CD4-positive, alpha-beta T cell (primary cell): ENCODE measurements around the gene LCNL1. TPM values are rescaled to one million over a fixed set of nuclear protein-coding genes. Genes with fewer than 3 reads are reported as not detected.

Source experiments
- ATAC-seq: fragments of 200-7000 bp; cut with Tn5 transposase; one replicate; pipeline ENCODE4 v1.10.0; 2022; ENCODE audit warnings: mild to moderate bottlenecking; ENCODE audit not compliant: poor library complexity
- CTCF ChIA-PET: fragments of 350-600 bp; sonication (Branson Sonifier 250); formaldehyde crosslinking; loops from one replicate; lab custom pipeline; 2021; ENCODE audit warnings: antibody characterized with exemption, inconsistent platforms; lab: Charles Lee
- POLR2A ChIA-PET: fragments of 350-600 bp; sonication (Branson Sonifier 250); formaldehyde crosslinking; loops from one replicate; lab custom pipeline; 2021; ENCODE audit warnings: antibody characterized with exemption, inconsistent platforms; lab: Charles Lee
- DNase-seq, 14 experiments: peaks; one replicate each; pipeline ENCODE4 v3.0.0-alpha.2; 2013 to 2020; ENCODE audit warnings: mixed read lengths in 2 of 14
- H3K27ac ChIP-seq, 2 donors: one replicate each; pipeline versions ENCODE4 v1.5.1 to v1.7.0; 2013; ENCODE audit warnings: low read length in 2 of 2, low read depth in 1 of 2, mild to moderate bottlenecking in 1 of 2
- H3K27me3 ChIP-seq, 2 experiments: 1 replicate in 1 of 2; 2 replicates in 1 of 2; pipeline versions ENCODE4 v1.6.1 to v1.7.0; 2013; ENCODE audit warnings: low read length in 2 of 2, control low read depth in 1 of 2, mild to moderate bottlenecking in 1 of 2, moderate library complexity in 1 of 2; ENCODE audit not compliant: insufficient read depth in 2 of 2, control insufficient read depth in 1 of 2
- H3K36me3 ChIP-seq: one replicate; pipeline ENCODE4 v1.6.1; 2013; ENCODE audit warnings: low read length, control low read depth; ENCODE audit not compliant: insufficient read depth
- H3K4me1 ChIP-seq: one replicate; pipeline ENCODE4 v1.6.1; 2013; ENCODE audit warnings: low read length, control low read depth; ENCODE audit not compliant: insufficient read depth
- H3K4me3 ChIP-seq: one replicate; pipeline ENCODE4 v1.5.1; 2013; ENCODE audit warnings: mild to moderate bottlenecking, low read length, moderate library complexity
- H3K9me3 ChIP-seq, 2 experiments: 1 replicate in 1 of 2; 2 replicates in 1 of 2; pipeline versions ENCODE4 v1.6.1 to v1.7.0; 2013; ENCODE audit warnings: low read length in 2 of 2, mild to moderate bottlenecking in 2 of 2, control low read depth in 1 of 2, moderate library complexity in 1 of 2; ENCODE audit not compliant: control insufficient read depth in 1 of 2, insufficient read depth in 1 of 2
- H3K27ac Mint-ChIP-seq: one replicate; pipeline ENCODE4 v1.8.0; 2020; ENCODE audit warnings: mixed read lengths
- H3K27me3 Mint-ChIP-seq: one replicate; pipeline ENCODE4 v1.8.0; 2021; ENCODE audit warnings: mixed read lengths
- H3K36me3 Mint-ChIP-seq: one replicate; pipeline ENCODE4 v1.8.0; 2021; ENCODE audit warnings: low read depth, mixed read lengths
- H3K4me1 Mint-ChIP-seq: one replicate; pipeline ENCODE4 v1.8.0; 2021; ENCODE audit warnings: low read depth, mixed read lengths
- H3K4me3 Mint-ChIP-seq: one replicate; pipeline ENCODE4 v1.8.0; 2020; ENCODE audit warnings: mild to moderate bottlenecking, mixed read lengths
- H3K9me3 Mint-ChIP-seq: one replicate; pipeline ENCODE4 v1.8.0; 2020; ENCODE audit warnings: mixed read lengths
- intact Hi-C, 2 experiments: fragments of 100-400 bp; cut with DNase I in 1 of 2; cut with micrococcal nuclease in 1 of 2; formaldehyde crosslinking; loops; one replicate each; pipeline versions ENCODE4 v1.15.1 to v1.9.0; 2023 to 2025; cut with DNase I, micrococcal nuclease
- total RNA-seq, 174 experiments: library from RNA in 2 of 174; stranded (reverse) in 2 of 174; gene quantifications; one replicate each; pipeline ENCODE4 v1.2.3 and lab custom pipeline; 2021 to 2026
- TF ChIP-seq, protein P1 (sequence below): fragments of 200-600 bp; IDR thresholded peaks from one replicate; pipeline ENCODE4 v1.8.0; 2022; ENCODE audit warnings: antibody characterized with exemption, mild to moderate bottlenecking

LCNL1 gene
- total RNA-seq, 2 experiments from 2014 or later: 0.93 to 1.0 TPM

DNA sequence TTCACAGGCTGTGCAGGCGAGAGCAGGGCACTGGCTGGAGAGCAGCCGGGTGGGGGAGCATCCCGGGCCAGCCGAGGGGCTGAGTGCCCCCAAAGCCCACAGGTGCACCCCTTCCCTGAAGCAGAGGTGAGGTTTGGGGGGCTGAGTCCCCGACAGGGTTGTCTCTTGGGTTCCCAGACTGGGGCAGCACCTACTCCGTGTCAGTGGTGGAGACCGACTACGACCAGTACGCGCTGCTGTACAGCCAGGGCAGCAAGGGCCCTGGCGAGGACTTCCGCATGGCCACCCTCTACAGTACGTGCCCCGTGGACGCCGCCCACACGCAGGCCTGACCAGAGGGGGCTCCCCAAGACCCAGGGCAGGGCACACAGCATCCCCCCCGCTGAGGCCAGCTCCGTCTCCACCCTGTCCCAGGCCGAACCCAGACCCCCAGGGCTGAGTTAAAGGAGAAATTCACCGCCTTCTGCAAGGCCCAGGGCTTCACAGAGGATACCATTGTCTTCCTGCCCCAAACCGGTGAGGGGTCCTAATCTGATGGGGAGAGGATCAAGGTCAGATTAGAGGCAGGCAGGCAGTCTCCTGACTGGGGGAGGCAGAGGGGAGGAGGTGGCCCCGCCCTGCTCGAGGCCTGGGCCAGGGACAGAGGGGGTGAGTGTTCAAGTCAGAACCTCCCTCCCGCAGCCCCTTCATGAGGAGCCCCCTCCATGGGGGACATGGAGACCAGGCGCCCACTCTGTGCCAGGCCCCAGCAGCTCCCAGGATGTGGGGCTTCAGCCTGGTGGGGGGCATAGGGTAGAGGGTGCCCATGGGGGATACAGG, 2.8 kb upstream of the LCNL1 start:
- ChIA-PET POLR2A (no interaction called here), CTCF (no interaction called here)
- TF ChIP-seq, protein P1, sequence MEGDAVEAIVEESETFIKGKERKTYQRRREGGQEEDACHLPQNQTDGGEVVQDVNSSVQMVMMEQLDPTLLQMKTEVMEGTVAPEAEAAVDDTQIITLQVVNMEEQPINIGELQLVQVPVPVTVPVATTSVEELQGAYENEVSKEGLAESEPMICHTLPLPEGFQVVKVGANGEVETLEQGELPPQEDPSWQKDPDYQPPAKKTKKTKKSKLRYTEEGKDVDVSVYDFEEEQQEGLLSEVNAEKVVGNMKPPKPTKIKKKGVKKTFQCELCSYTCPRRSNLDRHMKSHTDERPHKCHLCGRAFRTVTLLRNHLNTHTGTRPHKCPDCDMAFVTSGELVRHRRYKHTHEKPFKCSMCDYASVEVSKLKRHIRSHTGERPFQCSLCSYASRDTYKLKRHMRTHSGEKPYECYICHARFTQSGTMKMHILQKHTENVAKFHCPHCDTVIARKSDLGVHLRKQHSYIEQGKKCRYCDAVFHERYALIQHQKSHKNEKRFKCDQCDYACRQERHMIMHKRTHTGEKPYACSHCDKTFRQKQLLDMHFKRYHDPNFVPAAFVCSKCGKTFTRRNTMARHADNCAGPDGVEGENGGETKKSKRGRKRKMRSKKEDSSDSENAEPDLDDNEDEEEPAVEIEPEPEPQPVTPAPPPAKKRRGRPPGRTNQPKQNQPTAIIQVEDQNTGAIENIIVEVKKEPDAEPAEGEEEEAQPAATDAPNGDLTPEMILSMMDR: no peak
- no peak overlapping the region for H3K27ac Mint-ChIP-seq
- no peak for ATAC-seq
- H3K9me3 ChIP-seq: peaks cover 0 to 17% of the 10 kb centered on the region in 2 experiments
- peaks cover 16 to 22% of the 10 kb centered on the region in 2 experiments for H3K27me3 ChIP-seq
- peaks cover 22% of the 10 kb centered on the region for H3K27me3 Mint-ChIP-seq
- H3K36me3 Mint-ChIP-seq: no peaks in the 10 kb centered on the region
- H3K27ac ChIP-seq: no peak overlapping the region
- no peak overlapping the region for H3K4me3 Mint-ChIP-seq
- no peak for DNase-seq
- H3K36me3 ChIP-seq: no peaks in the 10 kb centered on the region
- peaks cover 22% of the 10 kb centered on the region for H3K4me1 Mint-ChIP-seq
- H3K4me1 ChIP-seq: peaks cover 45% of the 10 kb centered on the region
- H3K4me3 ChIP-seq: no peak overlapping the region
- intact Hi-C loops: loop anchor here in 1 of 2 experiments (2.0 kb wide), 1 partner anchor 13 kb away; the partner anchor contains the start of gene PAXX
- H3K9me3 Mint-ChIP-seq: no peaks in the 10 kb centered on the region

DNA sequence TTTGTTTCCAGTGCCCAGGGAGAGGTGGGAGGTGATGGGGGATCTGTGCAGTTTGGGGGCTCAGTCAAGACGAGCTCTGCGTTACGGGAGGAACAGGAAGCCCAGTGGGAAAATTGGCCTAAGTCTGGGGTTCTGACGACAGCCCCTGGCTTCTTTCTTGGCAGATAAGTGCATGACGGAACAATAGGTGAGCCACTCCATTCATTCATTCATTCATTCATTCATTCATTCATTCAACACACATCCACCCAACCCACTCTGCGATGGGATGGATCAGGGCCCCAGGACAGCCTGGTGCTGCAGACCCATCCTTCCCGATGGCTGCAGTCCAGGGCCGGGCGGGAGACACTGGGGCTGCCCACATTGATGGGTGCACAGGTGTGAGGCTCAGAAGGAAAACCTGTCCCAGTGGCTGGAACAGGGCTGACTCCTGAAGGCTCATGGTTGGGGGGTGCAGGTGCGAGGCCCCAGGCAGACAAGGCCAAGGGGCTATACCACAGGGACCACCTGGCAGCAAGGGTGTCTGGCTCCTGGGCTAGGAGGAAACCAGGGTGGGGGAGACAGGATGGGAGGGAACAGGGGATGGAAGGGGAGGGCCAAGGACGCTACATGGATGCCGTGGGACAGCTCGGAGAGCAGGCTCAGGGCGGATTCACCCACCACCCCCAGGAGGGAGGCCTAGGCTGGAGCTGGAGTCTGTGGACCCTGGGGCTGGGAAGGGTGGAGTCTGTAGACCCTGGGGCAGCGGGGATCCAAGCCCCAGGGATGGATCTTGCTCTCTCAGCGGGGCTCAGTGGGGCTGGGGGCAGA, 1.9 kb upstream of the LCNL1 start:
- peaks cover 44% of the 10 kb centered on the region for H3K4me1 ChIP-seq
- H3K27ac ChIP-seq: no peak overlapping the region
- peaks cover 13% of the 10 kb centered on the region for H3K4me1 Mint-ChIP-seq
- peaks cover 0 to 19% of the 10 kb centered on the region in 2 experiments for H3K9me3 ChIP-seq
- ATAC-seq (no peak), DNase-seq (no peak)
- peaks cover 20 to 30% of the 10 kb centered on the region in 2 experiments for H3K27me3 ChIP-seq
- H3K27ac Mint-ChIP-seq: no peak overlapping the region
- intact Hi-C loops: no loop called here
- H3K36me3 Mint-ChIP-seq: no peaks in the 10 kb centered on the region
- H3K9me3 Mint-ChIP-seq: no peaks in the 10 kb centered on the region
- ChIA-PET POLR2A (no interaction called here), CTCF (no interaction called here)
- peaks cover 22% of the 10 kb centered on the region for H3K27me3 Mint-ChIP-seq
- H3K36me3 ChIP-seq: no peaks in the 10 kb centered on the region
- TF ChIP-seq, protein P1: no peak
- H3K4me3 ChIP-seq: no peak overlapping the region
- H3K4me3 Mint-ChIP-seq: no peak overlapping the region

- H3K9me3 Mint-ChIP-seq: no peaks in the 10 kb centered on the region
- H3K27ac ChIP-seq: no peak overlapping the region
- peaks cover 20 to 33% of the 10 kb centered on the region in 2 experiments for H3K27me3 ChIP-seq
- DNase-seq: no peak
- peaks cover 38% of the 10 kb centered on the region for H3K4me1 ChIP-seq
- H3K4me1 Mint-ChIP-seq: peaks cover 5% of the 10 kb centered on the region
- H3K36me3 Mint-ChIP-seq: no peaks in the 10 kb centered on the region
- intact Hi-C loops: no loop called here
- no peaks in the 10 kb centered on the region for H3K36me3 ChIP-seq
- no peak overlapping the region for H3K4me3 ChIP-seq
- H3K27me3 Mint-ChIP-seq: peaks cover 28% of the 10 kb centered on the region
- peaks cover 0 to 19% of the 10 kb centered on the region in 2 experiments for H3K9me3 ChIP-seq
- ChIA-PET POLR2A (no interaction called here), CTCF (no interaction called here)
- H3K27ac Mint-ChIP-seq: no peak overlapping the region
- TF ChIP-seq, protein P1: no peak
- no peak for ATAC-seq
- H3K4me3 Mint-ChIP-seq: no peak overlapping the region
Observed at GRCh38 chr9:136981588-136982231, 1.1 kb upstream of the LCNL1 start.
